Left ventricle myocardium inferior (tissue), 1 donor: ENCODE data around the gene TRIM17. TPM values are rescaled to one million over a fixed set of nuclear protein-coding genes. Genes with fewer than 3 reads are reported as not detected.
A peak's percentile ranks its signal among the peaks of the same experiment; 100 is the strongest.

Experiments used
- DNase-seq: peaks from one replicate; pipeline ENCODE4 v3.0.0-alpha.2; 2020
- H3K27ac ChIP-seq: fragments of 200-600 bp; replicated peaks from 2 replicates; pipeline ENCODE4 v1.8.0; 2021
- H3K27me3 ChIP-seq: fragments of 200-600 bp; 2 replicates; pipeline ENCODE4 v1.8.0; 2021; ENCODE audit warnings: low read depth
- H3K36me3 ChIP-seq: fragments of 200-600 bp; 2 replicates; pipeline ENCODE4 v1.8.0; 2021
- H3K4me1 ChIP-seq: fragments of 200-600 bp; 2 replicates; pipeline ENCODE4 v1.8.0; 2021
- H3K4me3 ChIP-seq: fragments of 200-600 bp; 2 replicates; pipeline ENCODE4 v1.8.0; 2021; ENCODE audit warnings: mild to moderate bottlenecking, moderate library complexity
- H3K9me3 ChIP-seq: fragments of 200-600 bp; replicated peaks from 2 replicates; pipeline ENCODE4 v1.8.0; 2021
- intact Hi-C: fragments of 100-400 bp; cut with micrococcal nuclease; formaldehyde crosslinking; loops from one replicate; pipeline ENCODE4 v1.11.0; 2022
- total RNA-seq: library from RNA; stranded (reverse); fragmentation: NEBNext Ultra II Directional; extraction: Animal tissue kit (Norgen Biotek cat#: 25700); gene quantifications from one replicate; pipeline ENCODE4 v1.2.1, GENCODE V29; 2021
- TF ChIP-seq, protein P1 (sequence below): fragments of 200-600 bp; IDR thresholded peaks from 2 replicates; pipeline ENCODE4 v1.8.0; 2021; ENCODE audit warnings: antibody characterized with exemption, mild to moderate bottlenecking, borderline replicate concordance
- donor health status: DM: no; HTN: yes; CAD: no; lungs with severe emphysema.

TRIM17 gene
- total RNA-seq, 1 donor from 2014 or later: 0.36 TPM

GRCh38 chr1:228396770-228397662 lies 19.6 kb downstream of the TRIM17 start:
- Histone ChIP-seq H3K4me1 (peaks cover 16% of the 10 kb centered on the region), H3K36me3 (peaks cover 79% of the 10 kb centered on the region), H3K27me3 (no peaks in the 10 kb centered on the region), H3K4me3 (no peak overlapping the region), H3K9me3 (no peaks in the 10 kb centered on the region), H3K27ac (no peak overlapping the region)
- intact Hi-C loops: no loop called here
- DNase-seq: no peak
- TF ChIP-seq, protein P1, sequence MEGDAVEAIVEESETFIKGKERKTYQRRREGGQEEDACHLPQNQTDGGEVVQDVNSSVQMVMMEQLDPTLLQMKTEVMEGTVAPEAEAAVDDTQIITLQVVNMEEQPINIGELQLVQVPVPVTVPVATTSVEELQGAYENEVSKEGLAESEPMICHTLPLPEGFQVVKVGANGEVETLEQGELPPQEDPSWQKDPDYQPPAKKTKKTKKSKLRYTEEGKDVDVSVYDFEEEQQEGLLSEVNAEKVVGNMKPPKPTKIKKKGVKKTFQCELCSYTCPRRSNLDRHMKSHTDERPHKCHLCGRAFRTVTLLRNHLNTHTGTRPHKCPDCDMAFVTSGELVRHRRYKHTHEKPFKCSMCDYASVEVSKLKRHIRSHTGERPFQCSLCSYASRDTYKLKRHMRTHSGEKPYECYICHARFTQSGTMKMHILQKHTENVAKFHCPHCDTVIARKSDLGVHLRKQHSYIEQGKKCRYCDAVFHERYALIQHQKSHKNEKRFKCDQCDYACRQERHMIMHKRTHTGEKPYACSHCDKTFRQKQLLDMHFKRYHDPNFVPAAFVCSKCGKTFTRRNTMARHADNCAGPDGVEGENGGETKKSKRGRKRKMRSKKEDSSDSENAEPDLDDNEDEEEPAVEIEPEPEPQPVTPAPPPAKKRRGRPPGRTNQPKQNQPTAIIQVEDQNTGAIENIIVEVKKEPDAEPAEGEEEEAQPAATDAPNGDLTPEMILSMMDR: no peak

- peaks cover 64% of the 10 kb centered on the region for H3K36me3 ChIP-seq
- intact Hi-C loops: no loop called here
- TF ChIP-seq, protein P1: no peak
- no peak overlapping the region for H3K4me3 ChIP-seq
- H3K27me3 ChIP-seq: no peaks in the 10 kb centered on the region
- peaks cover 16% of the 10 kb centered on the region for H3K4me1 ChIP-seq
- no peak for DNase-seq
- H3K9me3 ChIP-seq: no peaks in the 10 kb centered on the region
- no peak overlapping the region for H3K27ac ChIP-seq
Observed at GRCh38 chr1:228394571-228395394, 21.9 kb downstream of the TRIM17 start.

- Histone ChIP-seq H3K27me3 (no peaks in the 10 kb centered on the region), H3K27ac (peak overlapping the region; percentile 55), H3K36me3 (peaks cover 56% of the 10 kb centered on the region), H3K9me3 (no peaks in the 10 kb centered on the region), H3K4me1 (peaks cover 16% of the 10 kb centered on the region), H3K4me3 (no peak overlapping the region)
- TF ChIP-seq, protein P1: no peak
- intact Hi-C loops: no loop called here
- no peak for DNase-seq
Observed at GRCh38 chr1:228393811-228394570, 22.7 kb downstream of the TRIM17 start.

DNA sequence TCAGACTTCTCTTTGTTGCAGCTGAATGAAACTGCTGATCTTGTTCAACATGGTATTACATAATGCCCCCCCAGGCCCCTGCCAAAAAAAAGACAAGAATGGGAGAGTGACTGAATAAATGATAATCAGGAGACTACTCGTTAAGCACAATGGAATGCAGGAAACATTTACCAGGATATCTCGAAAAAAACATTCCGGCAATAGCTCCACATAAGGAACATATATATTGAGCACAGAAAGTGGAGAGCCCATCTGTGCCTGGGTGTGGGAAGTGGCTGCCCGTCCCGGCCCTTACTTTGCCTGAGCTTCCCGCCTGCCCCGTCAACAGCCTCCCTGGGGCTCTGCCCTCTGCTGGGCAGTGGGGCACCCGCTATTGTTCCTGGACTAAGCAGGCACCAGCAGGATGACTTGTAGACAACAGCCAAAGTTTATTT lies 23.4 kb downstream of the TRIM17 start:
- TF ChIP-seq, protein P1: peak; percentile 72
- peak overlapping the region; percentile 55 for H3K27ac ChIP-seq
- H3K27me3 ChIP-seq: no peaks in the 10 kb centered on the region
- intact Hi-C loops: no loop called here
- H3K36me3 ChIP-seq: peaks cover 49% of the 10 kb centered on the region
- H3K9me3 ChIP-seq: no peaks in the 10 kb centered on the region
- H3K4me3 ChIP-seq: no peak overlapping the region
- H3K4me1 ChIP-seq: peaks cover 16% of the 10 kb centered on the region
- DNase-seq: peak; percentile 58
